RPMI7951 (cell line): Measurements from ENCODE around the gene SHLD2. TPM values are rescaled to one million over a fixed set of nuclear protein-coding genes. Genes with fewer than 3 reads are reported as not detected.
"Not testable (repeated sequence)": the region's sequence is repeated elsewhere in the genome, so short reads cannot be mapped to it uniquely, and the experiment has no call there.

Experiments used
- DNase-seq: peaks from one replicate; pipeline ENCODE4 v3.0.0-alpha.2; 2012; ENCODE audit warnings: low read depth
- total RNA-seq: library from RNA; depleted of rRNA; stranded (reverse); fragments of >200 nt; shearing (Covaris generic); gene quantifications from 2 replicates; pipeline ENCODE4 v1.2.3, GENCODE V29; 2014

SHLD2 gene
- total RNA-seq, 1 experiment from 2014 or later, result 24.9 TPM

DNA sequence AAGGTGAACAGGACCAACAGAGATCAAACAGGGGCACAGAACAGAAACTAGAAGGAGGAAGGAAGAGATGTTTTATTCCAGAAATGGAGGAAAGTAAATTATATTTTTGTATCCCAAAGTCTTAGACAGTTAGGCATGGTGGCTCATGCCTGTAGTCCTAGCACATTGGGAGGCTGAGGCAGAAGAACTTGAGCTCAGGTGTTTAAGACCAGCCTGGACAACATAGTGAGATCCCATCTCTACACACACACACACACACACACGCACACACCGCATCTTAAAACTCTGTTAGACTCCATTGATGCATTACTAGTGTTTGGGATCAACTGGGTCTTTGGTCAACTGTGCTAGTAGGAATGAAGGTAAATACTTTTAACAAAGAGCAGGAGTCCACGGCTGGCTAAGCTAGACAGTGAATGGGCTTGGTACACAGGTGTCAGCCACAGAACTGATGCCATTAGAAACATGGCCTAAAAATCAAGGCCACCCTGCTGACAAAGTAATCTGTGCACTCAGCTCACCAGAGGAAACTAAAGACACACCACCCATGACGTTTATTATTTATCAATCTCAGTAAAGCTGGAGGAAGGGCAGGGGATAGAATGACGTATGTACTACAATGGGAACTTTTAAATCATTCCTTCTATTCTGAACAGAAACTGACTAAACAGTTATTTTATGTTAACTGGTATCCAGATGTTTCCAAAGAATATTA is 11.3 kb upstream of the SHLD2 start:
- peak; percentile 60 for DNase-seq

DNA sequence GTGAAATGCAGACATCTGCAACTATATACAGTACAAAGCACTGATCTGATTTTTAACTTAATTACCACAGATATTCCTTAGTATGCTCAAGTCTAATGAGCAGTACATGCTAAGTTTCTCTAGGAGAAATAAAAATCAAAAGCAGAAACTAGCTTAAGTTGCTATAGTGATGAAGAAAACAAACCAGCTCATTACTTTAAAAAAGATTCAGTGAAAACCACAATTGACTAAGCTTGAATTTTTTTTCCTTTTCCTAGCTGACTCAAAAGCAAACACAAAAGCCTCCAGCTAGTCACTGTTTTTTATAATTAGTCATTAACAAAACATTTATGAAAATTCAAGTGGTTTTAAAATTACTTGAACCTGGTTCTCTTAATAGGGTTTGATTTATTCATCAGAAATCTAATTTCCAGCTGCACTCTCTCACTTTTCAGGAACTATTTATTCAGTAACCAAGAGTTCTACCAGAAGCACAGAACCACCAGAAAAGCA is 10.7 kb upstream of the SHLD2 start:
- DNase-seq, result peak; percentile 78

DNA sequence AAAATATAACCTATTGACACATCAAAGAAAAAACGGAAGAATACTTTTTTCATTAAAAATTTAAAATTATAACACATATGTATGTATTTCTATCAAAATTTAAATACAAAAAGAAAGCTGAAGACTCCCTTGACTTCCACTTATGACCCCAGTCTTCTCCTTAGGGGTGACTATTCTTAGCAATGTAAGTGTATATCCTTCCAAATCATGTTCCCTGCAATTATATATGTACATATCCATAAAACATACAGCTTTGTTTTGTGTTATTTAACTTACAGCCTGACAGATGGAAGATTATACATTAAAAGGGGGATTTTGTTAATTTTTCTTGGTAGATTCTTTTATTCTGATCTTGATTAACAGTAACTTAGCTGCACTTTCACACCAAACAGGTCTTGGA is 9.5 kb upstream of the SHLD2 start:
- no peak for DNase-seq

DNA sequence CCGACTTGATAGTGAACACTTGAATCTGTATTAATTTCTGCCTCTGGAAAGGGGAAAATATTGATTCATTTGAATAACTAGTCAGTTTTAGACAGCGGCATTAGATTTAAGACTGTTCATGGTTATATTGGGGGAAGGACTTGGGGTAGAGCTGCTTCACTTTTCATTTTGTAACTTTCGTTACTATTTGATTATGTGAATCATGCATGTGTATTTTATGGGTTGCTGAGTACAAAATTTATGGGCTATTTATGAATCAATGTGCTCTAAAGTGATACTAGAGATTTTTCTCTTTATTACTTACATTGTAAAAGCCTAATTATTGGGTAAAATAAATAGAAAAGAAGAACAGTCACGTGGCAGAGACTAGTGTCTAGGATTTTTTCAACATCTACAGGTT is 5.3 kb upstream of the SHLD2 start:
- DNase-seq, result no peak

DNA sequence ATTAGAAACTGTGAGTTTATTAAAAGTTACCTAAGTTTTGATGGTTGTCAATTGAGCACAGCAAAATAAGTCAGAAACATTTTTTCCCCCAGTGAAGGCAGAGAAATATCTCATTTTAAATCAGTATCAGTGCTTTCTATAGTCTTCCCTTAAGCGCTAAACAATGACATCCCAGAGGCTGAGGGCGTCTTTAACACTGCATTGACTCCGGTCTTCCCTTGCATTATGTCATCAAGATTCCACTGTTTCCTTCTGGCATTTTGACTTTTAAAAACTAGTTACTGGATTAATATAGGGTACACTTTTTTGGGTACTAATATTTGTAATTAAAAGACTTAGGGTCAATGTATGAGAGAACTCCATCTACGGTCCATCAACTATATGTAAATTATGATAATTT is 4.2 kb upstream of the SHLD2 start:
- no peak for DNase-seq

DNA sequence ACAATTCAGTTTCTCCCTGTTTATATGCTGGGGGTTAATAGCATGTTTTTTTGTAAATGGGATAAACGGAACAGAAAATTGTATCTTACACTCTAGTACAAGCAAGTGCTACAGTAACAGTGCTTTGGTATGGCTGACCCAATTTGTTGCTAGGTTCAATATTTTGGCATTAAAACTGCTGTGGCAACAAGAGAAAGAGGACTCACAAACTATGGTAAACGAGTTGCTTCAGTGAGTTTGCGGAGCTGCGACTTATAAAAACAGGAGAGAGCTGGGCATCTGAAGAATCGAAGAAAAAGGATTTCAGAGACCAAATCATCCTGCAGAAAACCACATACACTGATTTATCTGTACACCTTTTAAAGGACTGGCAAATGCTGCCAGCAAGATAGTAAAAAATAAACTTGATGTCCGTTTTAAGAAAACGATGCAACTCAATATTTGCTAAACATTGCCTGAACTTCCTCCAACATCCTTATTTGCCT is 2.6 kb upstream of the SHLD2 start:
- DNase-seq, result peak; percentile 15

DNA sequence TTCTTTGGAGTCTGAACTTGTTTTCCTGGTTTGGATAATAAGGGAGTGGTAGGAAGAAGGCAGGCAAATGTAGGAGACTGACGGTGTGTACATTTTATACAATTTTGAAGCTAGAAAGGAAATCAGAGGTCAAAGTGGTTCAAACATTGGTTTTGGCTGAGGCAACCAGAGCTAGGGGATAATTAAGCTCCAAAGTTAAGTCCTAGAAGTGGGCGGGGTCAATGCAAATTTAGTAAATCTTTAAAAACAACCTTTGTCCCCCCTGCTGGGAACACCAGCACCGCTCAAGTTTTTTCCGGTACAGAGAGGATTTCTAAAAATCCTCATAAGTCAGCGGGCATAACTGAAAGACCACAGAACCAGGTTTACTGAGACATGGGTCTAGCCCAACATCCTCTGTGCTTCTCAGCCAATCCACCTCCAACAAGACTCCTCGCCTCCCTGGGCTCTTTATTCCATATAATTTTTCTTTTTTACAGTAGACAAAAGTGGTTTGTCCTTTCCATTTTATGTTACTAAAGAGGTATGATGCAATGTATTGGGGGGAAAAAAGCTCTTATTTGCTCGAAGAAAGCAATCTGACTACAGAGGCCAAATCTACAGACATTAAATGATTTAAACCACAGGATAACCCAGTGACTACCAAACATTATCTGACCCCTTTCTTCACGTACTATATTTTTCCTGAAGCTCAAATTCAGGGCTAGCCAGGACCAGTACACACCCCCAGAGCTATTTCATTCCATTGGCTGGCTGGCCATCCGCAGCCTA is 2.0 kb upstream of the SHLD2 start:
- DNase-seq, result peak; percentile 53

DNA sequence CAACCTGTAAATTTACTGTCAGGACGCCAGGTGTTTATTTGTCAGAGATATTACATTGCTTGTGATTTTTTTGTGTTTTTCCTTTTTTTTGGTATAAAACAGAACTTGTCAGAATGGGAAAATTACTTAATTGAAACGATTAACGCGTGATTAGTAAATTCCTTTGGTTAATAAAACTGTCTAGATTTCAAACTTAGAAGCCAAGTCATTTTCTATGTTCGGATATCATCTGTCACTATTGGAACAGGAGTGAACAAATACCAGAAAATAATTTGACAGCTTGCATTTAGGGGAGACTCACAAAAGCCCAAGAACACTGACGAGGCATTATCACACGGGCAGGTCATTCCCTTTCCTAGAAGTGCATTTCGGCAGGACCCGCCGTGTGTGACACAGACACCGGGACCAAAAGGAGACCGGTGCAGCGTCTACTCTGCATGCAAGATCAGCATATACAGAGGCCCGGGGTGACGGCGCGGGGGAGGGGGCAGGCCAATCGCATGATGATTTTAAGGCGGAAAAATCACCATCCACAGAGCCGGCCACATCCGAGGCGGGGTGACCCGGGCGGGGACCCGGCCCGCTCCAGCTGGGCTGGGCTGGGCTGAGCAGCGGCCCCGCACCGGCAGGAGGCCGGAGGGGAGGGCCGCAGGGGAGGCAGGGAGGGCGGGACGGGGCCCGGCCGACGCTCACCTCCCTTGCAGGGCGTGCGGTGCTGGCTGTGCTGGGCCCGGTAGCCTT is 1.2 kb upstream of the SHLD2 start:
- DNase-seq, result peak; percentile 58

DNA sequence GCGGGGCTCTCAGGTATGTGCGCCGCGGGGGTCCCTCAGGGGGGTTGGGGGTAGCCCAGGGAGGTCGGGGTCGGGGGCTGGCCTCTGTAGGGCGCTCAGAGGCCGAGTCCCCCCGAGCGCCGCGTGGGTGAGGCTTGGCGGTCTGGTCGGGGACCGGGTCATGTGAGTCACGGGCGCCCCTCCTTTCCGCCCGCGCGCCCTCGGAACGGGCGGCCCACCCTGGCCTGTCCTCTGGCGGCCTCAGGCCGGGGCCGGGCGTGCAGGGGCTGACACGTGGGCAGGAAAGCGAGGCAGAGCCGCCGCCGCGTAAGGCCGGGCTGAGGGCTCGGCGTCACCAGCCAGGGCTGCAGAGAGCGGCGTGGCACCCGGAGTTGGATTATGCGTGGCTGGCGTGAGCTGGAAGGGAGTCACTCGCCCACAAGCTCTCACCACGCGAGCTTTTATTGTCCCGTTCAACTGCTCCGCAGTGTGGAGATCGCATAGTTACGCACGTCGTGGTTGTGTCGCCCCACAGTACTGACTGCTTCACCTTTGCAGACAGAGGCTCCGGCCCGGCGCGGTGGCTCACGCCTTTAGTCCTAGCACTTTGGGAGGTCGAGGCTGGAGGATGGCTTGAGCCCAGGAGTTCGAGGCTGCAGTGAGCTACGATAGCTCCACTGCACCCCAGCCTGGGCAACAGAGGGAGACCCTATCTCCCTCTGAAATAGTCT is 385 bp downstream of the SHLD2 start:
- peak; percentile 89 for DNase-seq

DNA sequence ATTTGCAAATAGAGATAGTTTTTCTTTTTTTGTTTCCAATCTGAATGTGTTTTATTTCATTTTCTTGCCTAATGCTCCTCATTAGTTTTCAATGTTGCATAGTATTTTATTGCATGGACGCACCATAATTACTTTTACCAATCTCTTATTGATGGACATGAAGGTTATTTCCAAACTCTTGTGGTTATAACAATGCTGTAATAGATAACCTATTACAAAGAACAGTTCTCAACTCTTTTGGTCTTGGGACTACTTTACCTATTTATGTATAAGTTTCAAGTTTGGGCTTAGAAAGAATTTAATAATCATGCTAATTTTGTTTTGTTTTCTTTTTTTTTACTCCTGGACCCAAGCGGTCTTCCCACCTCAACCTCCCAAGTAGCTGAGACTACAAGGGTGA is 7.0 kb downstream of the SHLD2 start:
- DNase-seq, result no peak

DNA sequence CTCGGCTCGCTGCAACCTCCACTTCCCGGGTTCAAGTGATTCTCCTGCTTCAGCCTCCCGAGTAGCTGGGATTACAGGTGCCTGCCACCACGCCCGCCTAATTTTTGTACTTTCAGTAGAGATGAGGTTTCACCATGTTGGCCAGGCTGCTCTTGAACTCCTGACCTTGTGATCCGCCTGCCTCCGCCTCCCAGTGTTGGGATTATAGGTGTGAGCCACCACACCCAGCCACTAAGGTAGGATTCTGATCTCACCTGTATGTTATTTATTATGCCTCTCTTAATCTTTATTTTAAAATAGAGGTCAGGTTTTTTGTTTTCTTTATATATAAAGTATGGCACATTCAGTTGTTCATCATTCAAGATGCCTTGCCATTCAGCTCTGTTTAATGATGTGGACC is 9.7 kb downstream of the SHLD2 start:
- DNase-seq, result not testable (repeated sequence)

DNA sequence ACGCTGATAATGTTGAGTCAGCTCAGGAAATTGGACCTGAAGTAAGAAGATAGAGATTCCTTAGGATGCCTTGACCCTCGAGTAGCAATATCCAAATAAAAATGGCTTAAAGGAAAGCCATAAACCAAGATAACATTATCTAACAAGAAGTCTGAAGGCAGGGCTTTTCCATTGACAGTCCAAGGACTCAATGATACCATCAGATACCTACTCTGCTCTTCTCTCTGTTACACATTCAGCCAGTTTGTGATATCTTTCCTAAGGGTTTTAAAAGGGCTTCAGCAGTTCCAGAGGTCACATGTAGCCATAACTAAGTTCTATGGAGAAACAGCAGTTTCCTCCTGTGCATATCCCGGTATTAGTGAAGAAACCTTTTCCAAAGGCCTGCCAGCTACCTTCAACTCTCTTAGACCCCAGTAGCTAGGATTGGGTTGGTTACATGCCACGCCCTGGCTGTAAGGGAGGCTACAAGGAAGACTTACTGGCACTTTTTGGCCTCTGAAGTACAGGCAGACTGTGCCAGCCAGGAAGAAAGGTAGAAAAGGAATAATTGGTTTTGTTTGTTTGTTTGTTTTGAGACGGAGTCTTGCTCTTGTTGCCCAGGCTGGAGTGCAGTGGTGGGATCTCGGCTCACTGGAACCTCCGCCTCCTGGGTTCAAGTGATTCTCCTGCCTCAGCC is 10.6 kb downstream of the SHLD2 start:
- DNase-seq, result no peak

DNA sequence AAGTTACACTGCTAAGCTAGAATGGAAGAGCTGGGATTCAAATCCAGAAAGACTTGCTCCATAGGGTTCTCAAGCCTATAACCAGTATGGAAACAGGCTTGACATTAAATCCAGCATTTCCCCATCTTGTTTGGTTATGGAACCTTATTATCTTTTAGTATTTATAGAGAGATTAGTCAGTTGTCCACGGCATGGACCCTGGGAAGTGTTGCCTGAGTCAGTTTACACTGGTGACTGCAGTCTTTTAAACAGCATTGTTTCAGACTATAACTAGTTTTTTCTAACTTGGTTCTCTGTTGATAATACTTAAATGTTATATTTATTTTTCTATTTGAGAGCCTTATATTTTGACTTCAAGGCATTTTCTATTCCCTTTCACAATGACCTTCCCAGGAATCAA is 23.1 kb downstream of the SHLD2 start:
- not testable (repeated sequence) for DNase-seq

DNA sequence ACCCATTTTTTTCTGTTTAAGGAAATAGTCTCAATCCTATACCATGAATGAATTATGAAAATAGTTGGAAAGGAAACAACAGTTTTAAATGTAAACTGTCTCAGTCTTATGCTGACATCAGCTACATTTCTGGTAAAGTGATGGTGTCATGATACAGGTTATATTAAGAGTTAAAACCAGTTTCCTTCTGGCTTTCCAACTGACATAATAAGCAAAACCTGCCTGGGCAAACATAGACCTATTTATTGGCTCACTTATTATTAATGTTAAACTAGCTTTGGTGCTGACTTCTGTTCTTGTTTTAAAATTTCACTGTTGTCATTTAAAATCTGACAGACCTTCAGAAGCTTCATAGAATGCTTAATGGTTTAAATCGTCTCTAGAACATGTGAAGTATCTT is 24.0 kb downstream of the SHLD2 start:
- not testable (repeated sequence) for DNase-seq

DNA sequence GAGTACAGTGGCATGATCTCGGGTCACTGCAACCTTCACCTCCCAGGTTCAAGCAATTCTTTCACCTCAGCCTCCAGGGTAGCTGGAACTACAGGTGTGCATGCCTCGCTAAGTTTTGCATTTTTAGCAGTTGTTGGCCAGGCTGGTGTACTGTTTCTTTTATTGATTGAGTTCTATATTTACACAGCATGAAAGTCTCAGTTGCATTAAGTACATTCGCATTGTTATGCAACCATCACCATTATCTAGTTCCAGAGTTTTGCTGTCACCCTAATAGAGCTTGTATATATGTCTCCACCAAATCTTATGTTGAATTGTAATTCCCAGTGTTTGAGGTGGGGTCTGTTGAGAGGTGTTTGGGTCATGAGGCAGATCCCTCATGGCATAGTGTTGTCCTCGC is 28.3 kb downstream of the SHLD2 start:
- not testable (repeated sequence) for DNase-seq

DNA sequence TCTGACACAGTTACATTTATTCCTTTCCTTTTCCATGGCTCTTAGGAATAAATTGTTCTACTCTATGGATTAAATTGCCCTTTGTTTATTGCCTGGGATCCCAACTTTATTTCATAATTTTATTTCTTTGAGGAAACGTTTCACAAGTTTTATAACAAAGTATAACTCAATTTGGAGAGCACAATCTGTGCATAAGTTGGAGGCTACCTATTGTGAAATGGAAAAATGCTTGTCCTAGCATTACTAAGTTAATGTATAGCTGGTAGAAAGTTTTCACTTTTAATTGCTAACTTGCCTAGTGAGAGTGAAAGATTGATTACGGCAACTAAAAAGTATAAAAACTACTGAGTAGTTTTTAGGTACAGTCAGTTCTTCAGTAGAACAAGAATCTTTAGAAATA is 32.0 kb downstream of the SHLD2 start:
- DNase-seq, result not testable (repeated sequence)

DNA sequence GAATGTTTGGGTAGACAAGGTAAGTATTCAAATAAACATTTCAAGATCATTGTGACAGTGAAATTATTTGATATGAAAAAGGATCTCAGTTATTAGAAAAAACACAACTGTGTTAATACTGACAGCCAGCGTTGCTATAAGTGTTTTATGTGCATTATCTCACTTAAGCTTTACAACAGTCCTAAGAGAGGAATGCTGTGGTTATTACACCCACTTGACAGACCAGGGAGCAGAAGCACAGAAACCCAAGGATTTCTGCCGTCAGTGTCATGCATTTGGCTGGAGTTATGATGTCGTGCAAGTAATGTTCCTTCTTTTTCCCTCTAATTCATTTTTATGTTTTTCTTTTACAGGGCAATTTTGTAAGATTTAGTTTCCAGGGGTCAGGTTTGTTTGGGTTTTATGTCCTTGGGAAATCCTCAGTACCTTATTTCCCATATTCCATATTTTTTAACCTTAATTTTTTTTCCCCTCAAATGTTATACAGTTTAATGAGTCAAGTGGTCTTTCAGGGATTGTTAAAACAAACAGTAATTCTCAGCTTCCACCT is 32.7 kb downstream of the SHLD2 start:
- DNase-seq, result not testable (repeated sequence)

DNA sequence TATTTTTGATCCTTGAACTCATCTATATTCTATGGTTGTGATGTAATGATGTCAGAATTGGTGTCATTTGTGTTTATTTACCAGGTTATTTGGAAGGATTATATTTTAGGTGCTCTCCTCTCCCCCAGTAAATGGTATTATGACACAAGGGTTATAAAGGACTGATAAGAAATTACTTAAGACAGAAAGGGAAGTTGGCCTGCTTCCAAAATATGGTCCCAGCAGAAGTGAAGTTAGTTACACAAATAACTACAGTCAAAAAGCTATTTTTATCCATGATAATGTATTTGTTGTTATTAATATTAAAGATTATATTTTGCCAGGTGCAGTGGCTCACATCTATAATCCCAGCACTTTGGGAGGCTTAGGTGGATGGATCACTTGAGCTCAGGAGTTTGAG is 37.2 kb downstream of the SHLD2 start:
- DNase-seq, result not testable (repeated sequence)

DNA sequence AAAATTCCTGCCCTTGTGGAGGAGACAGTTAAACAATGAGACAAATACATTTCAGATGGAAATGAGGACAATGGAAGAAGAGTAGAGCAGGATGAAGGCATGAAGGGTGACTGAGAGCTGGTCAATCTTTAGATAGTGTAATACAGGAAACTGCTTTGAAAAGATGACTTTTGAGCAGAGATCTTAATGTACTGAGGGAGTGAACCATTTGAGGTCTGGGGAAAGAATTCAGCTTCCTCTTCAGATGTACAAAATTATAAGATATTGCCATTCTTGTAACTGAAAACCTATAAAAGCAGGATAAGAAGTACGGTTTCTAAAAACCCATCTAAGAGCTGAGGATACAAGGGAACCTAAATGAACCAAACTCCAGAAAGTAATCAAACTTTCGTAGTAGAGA is 38.9 kb downstream of the SHLD2 start:
- DNase-seq, result not testable (repeated sequence)

DNA sequence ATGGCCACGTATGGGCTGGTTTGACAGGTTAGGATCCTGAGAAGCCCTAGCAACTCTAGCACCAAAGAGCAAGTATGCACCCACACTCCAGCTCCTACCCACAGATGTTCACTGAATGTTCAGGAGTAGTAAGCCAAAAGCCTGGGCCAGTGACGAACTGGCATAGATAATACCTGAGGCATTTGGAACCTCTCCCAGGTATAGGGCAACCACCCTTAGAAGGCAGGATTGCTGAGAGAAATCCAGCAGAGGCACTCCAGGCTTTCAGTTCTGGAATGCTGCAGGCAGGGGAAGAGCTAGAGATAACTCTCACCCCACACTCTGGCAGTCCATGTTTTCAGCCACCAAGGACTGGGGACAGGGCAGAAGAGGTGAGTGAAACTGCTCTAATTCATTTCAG is 39.4 kb downstream of the SHLD2 start:
- not testable (repeated sequence) for DNase-seq

DNA sequence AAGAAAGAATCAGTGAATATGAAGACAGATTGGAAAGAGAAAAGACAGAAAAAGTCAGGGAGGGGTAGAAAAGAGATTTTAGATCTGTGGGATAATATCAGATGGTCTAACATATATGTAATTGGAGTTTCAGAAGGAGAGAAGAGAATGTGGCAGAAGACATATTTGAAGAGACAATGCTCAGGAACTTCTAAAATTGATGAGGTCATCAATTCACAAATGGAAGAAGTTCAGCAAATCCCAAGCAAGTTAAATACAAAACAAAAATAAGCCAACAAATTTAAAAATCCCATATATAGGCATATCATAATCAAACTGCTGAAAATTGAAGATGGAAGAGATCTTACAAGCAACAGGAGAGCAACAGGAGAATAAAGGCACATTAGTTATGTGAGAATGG is 42.5 kb downstream of the SHLD2 start:
- not testable (repeated sequence) for DNase-seq
